Adrenal gland (tissue), 5 donors: ENCODE results near the gene EPSTI1.

ENCODE experiments used
- CTCF ChIP-seq, 6 experiments: fragments of 450-650 bp in 4 of 6; fragments of 200-600 bp in 2 of 6; sonication (generic) in 1 of 6; IDR thresholded peaks; 1 replicate in 5 of 6; 2 replicates in 1 of 6; pipeline versions ENCODE4 v1.5.1 to v1.8.0; 2016 to 2021; ENCODE audit warnings: antibody characterized with exemption in 6 of 6, mild to moderate bottlenecking in 2 of 6, moderate library complexity in 1 of 6
- POLR2A ChIP-seq, 2 donors: fragments of 450-650 bp; IDR thresholded peaks; one replicate each; pipeline ENCODE4 v1.6.1; 2017; ENCODE audit warnings: antibody characterized with exemption in 2 of 2, mild to moderate bottlenecking in 2 of 2, moderate library complexity in 1 of 2
- donor health status: DM: no; HTN: no; CAD: no.

- no peak for TF ChIP-seq CTCF (IDR thresholded peaks at IDR 0.05)
- TF ChIP-seq POLR2A (IDR thresholded peaks at IDR 0.05) = no peak
Measured at GRCh38 chr13:42925626-42926025, 66.4 kb downstream of the EPSTI1 start.
